GM18505 (cell line): ENCODE data around the gene NDUFA13.
"Not testable (repeated sequence)": the region's sequence is repeated elsewhere in the genome, so short reads cannot be mapped to it uniquely, and the experiment has no call there.

Source experiments
- ATAC-seq: cut with Tn5 transposase; IDR thresholded peaks from one replicate; pipeline ENCODE4 v1.9.1; 2021; ENCODE audit not compliant: unreplicated experiment
- POLR2A ChIP-seq: IDR thresholded peaks from 4 replicates; pipeline ENCODE4 v1.6.1; 2011; ENCODE audit warnings: borderline replicate concordance; ENCODE audit not compliant: insufficient read depth, insufficient read length; ENCODE audit errors: extremely low read depth

Gene NDUFA13

GRCh38 chr19:19515642-19516519 lies at the start of gene NDUFA13:
Gene NDUFA13, plus strand, starts transcription at chr19:19516225. Its CDS starts 14 bp downstream, at chr19:19516239.
- peak; percentile 93 for ATAC-seq
- TF ChIP-seq POLR2A = peak; percentile 94

DNA sequence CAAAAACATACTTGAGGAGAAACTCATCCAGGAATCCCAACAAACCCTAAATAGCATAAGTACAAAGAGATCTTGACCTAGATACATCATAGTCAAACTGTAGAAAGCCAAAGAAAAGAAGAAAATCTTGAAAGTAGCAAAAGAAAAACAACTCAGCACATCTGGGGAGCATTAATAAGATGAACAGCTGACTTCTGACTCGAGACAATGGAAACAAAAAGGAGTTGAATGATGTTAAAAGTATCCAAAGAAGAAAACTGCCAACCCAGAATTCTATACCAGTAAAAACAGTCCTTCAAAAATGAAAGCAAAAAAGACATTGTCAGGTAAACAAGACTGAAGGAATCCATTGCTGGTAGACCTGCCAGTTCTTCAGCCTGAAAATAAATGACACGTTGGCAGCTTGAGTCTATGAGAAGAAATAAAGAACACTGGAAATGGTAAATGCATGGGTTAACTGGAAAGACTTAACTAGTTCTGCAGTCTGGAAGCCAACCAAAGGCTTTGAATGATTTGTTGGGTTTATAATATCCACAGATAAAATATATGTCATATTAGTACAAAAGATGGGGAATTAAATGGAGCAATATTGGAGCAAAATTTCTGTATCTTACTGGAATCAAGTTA lies 47.5 kb upstream of the NDUFA13 start:
- ATAC-seq = no peak
- no peak for TF ChIP-seq POLR2A

- ATAC-seq = no peak
- no peak for TF ChIP-seq POLR2A
Observed at GRCh38 chr19:19470579-19470978, 45.4 kb upstream of the NDUFA13 start.

DNA sequence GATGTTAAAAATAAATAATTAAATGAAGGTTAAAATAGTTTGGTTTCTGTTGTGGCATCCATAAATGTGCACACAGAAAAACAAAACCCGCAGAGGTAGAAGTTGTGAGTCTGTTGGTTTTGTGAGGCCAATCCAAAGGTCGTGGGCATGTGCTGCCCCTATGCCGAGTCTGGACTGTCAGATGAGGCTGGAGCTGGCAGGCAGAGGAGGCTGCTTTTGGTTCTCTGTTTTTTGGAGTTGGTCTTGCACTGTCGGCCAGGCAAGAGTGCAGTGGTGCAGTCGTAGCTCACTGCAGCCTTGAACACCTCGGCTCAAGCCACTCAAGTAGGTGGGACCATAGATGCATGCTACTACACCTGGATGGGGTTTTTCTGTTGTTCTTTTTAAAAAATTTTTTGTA lies 44.3 kb upstream of the NDUFA13 start:
- ATAC-seq = no peak
- TF ChIP-seq POLR2A = no peak

DNA sequence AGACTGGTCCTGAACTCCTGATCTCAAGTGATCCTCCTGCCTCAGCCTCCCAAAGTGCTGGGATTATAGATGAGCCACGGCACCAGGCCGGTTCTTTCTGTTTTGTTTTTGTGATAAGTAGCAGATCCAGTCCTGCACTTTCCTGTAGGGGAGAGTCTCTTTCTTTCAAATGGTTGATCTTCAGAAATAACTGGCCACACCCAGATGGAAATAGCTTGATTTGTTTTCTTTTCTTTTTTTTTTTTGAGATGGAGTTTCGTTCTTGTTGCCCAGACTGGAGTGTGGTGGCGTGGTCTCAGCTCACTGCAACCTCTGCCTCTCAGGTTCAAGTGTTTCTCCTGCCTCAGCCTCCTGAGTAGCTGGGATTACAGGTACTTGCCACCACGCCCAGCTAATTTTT lies 43.9 kb upstream of the NDUFA13 start:
- ATAC-seq = not testable (repeated sequence)

GRCh38 chr19:19475015-19475765 lies 40.8 kb upstream of the NDUFA13 start:
- no peak for ATAC-seq

GRCh38 chr19:19475849-19476828 lies 39.9 kb upstream of the NDUFA13 start:
- no peak for ATAC-seq
- no peak for TF ChIP-seq POLR2A

More at GRCh38 chr19:19475015-19475765, 40.8 kb upstream of the NDUFA13 start:
- no peak for TF ChIP-seq POLR2A

GRCh38 chr19:19477705-19478383 lies 38.2 kb upstream of the NDUFA13 start:
- no peak for TF ChIP-seq POLR2A
- ATAC-seq = no peak

- no peak for TF ChIP-seq POLR2A
- no peak for ATAC-seq
Observed at GRCh38 chr19:19480688-19481087, 35.3 kb upstream of the NDUFA13 start.

- no peak for ATAC-seq
- no peak for TF ChIP-seq POLR2A
Observed at GRCh38 chr19:19482809-19483596, 33.0 kb upstream of the NDUFA13 start.
